ENCODE measurements around the gene DENND2A. TPM values are rescaled to one million over a fixed set of nuclear protein-coding genes. Genes with fewer than 3 reads are reported as not detected.

Gene DENND2A
- total and polyA plus RNA-seq, 2 of the 4 experiments (the other 2 are of a cell fraction), result 7.5 to 10.3 TPM

- no peak for DNase-seq
- Histone ChIP-seq H2BK120ac (ENCODE audit: low read depth, low read length) (no peak overlapping the region), H3K23ac (ENCODE audit: low read depth, low read length) (no peak overlapping the region), H3K9ac (ENCODE audit: low read depth, low read length) (no peak overlapping the region), H3K27me3 (ENCODE audit: control insufficient read depth, insufficient read depth, low read length) (peaks cover 11% of the 10 kb centered on the region), H3K36me3 (ENCODE audit: control insufficient read depth, insufficient read depth, low read length) (no peaks in the 10 kb centered on the region), H2BK15ac (ENCODE audit: low read depth, low read length) (no peak overlapping the region), H3K18ac (ENCODE audit: low read depth, low read length) (no peak overlapping the region), H2AK5ac (ENCODE audit: low read depth, low read length) (no peak overlapping the region), H3K14ac (replicated peaks; ENCODE audit: low read depth, low read length) (no peak overlapping the region), H3K27ac (ENCODE audit: insufficient read depth, low read length) (no peak overlapping the region), H2BK20ac (ENCODE audit: low read depth, low read length) (no peak overlapping the region), H4K5ac (ENCODE audit: low read depth, low read length) (no peak overlapping the region), H3K9me3 (ENCODE audit: control insufficient read depth, insufficient read depth, low read length) (no peaks in the 10 kb centered on the region), H3K9me1 (ENCODE audit: insufficient read depth, low read length) (no peaks in the 10 kb centered on the region), H4K8ac (ENCODE audit: low read depth in 2 of 2, low read length in 2 of 2) (no peak overlapping the region), H3K56ac (ENCODE audit: extremely low read depth, insufficient read depth, low read length) (no peak overlapping the region), H2AK9ac (replicated peaks; ENCODE audit: low read depth, low read length, poor library complexity) (no peak overlapping the region), H3K79me1 (ENCODE audit: low read depth in 1 of 2, low read length in 2 of 2) (no peaks in the 10 kb centered on the region), H3K4me2 (ENCODE audit: low read depth, low read length) (no peak overlapping the region), H2AFZ (replicated peaks; ENCODE audit: low read length, poor library complexity) (no peak overlapping the region), H4K91ac (ENCODE audit: insufficient read depth, low read depth, low read length) (no peak overlapping the region), H3K4ac (ENCODE audit: low read depth, low read length) (no peak overlapping the region), H2BK5ac (ENCODE audit: low read depth, low read length, poor library complexity, severe bottlenecking) (no peak overlapping the region), H3K4me1 (ENCODE audit: control insufficient read depth, insufficient read depth, low read length) (no peaks in the 10 kb centered on the region), H3K4me3 (ENCODE audit: insufficient read depth, low read depth, low read length) (no peak overlapping the region), H4K20me1 (ENCODE audit: insufficient read depth, low read length) (no peaks in the 10 kb centered on the region)
- BruUV-seq (replicated peaks), result no TSS peak
- ChIA-PET POLR2A (ENCODE audit: unreplicated experiment) (no interaction called here), CTCF (no interaction called here)
- 77% methylated on average over 10 of the region's 14 CpGs; no CpG with 5 or more reads in 1 of the 2 experiments for WGBS, 2 experiments (ENCODE audit: extremely low coverage in 2 of 2, insufficient read length in 1 of 2)
- TF ChIP-seq RCOR1 (IDR thresholded peaks at IDR 0.05; ENCODE audit: insufficient replicate concordance, low read length), result no peak
- TF ChIP-seq MAFK (IDR thresholded peaks at IDR 0.05; ENCODE audit: low read depth, low read length), result no peak
- dilution Hi-C loops (cut with HindIII; ENCODE audit: low sequenced_read_pairs, unreplicated experiment), result no loop called here
- in situ Hi-C loops (cut with MboI; ENCODE audit: low sequenced_read_pairs), result no loop called here
- intact Hi-C loops (cut with micrococcal nuclease), result no loop called here
- ATAC-seq (ENCODE audit: low read depth), result no peak
These were observed 154.9 kb downstream of the DENND2A start for GRCh38 chr7:140485500-140486265.

All from IMR-90 (cell line).